ENCODE data around the gene CPLX4.

Gene CPLX4

GRCh38 chr18:59308938-59309260 is 9.6 kb downstream of the CPLX4 start:
- Histone ChIP-seq H3K4me1 (ENCODE audit: control insufficient read depth in 2 of 2, insufficient read depth in 2 of 2, low read length in 2 of 2) (peaks cover 0 to 3% of the 10 kb centered on the region in 2 donors), H3K36me3 (ENCODE audit: control insufficient read depth in 2 of 2, insufficient read depth in 2 of 2, low read length in 2 of 2) (no peaks in the 10 kb centered on the region), H3K27ac (ENCODE audit: low read depth in 2 of 2, low read length in 2 of 2) (no peak overlapping the region), H3K9ac (ENCODE audit: low read depth in 1 of 2, low read length in 2 of 2) (no peak overlapping the region), H3K4me3 (ENCODE audit: low read length in 2 of 2) (peak overlapping the region; percentile 35 to 40), H3K27me3 (ENCODE audit: control insufficient read depth in 2 of 2, insufficient read depth in 2 of 2, low read length in 2 of 2) (peaks cover 8 to 23% of the 10 kb centered on the region in 2 donors), H3K9me3 (ENCODE audit: control insufficient read depth in 2 of 2, low read length in 2 of 2) (no peaks in the 10 kb centered on the region)

GRCh38 chr18:59308248-59308937 is 10.1 kb downstream of the CPLX4 start:
- peak overlapping the region; percentile 35 to 40 for H3K4me3 ChIP-seq (ENCODE audit: low read length in 2 of 2)
- peaks cover 8 to 23% of the 10 kb centered on the region in 2 donors for H3K27me3 ChIP-seq (ENCODE audit: control insufficient read depth in 2 of 2, insufficient read depth in 2 of 2, low read length in 2 of 2)
- no peak overlapping the region for H3K27ac ChIP-seq (ENCODE audit: low read depth in 2 of 2, low read length in 2 of 2)
- H3K36me3 ChIP-seq (ENCODE audit: control insufficient read depth in 2 of 2, insufficient read depth in 2 of 2, low read length in 2 of 2): no peaks in the 10 kb centered on the region
- peaks cover 0 to 3% of the 10 kb centered on the region in 2 donors for H3K4me1 ChIP-seq (ENCODE audit: control insufficient read depth in 2 of 2, insufficient read depth in 2 of 2, low read length in 2 of 2)
- no peak overlapping the region for H3K9ac ChIP-seq (ENCODE audit: low read depth in 1 of 2, low read length in 2 of 2)
- H3K9me3 ChIP-seq (ENCODE audit: control insufficient read depth in 2 of 2, low read length in 2 of 2): no peaks in the 10 kb centered on the region

- Histone ChIP-seq H3K36me3 (ENCODE audit: control insufficient read depth in 2 of 2, insufficient read depth in 2 of 2, low read length in 2 of 2) (no peaks in the 10 kb centered on the region), H3K4me3 (ENCODE audit: low read length in 2 of 2) (no peak overlapping the region), H3K9me3 (ENCODE audit: control insufficient read depth in 2 of 2, low read length in 2 of 2) (no peaks in the 10 kb centered on the region), H3K4me1 (ENCODE audit: control insufficient read depth in 2 of 2, insufficient read depth in 2 of 2, low read length in 2 of 2) (peaks cover 0 to 3% of the 10 kb centered on the region in 2 donors), H3K27ac (ENCODE audit: low read depth in 2 of 2, low read length in 2 of 2) (no peak overlapping the region), H3K9ac (ENCODE audit: low read depth in 1 of 2, low read length in 2 of 2) (no peak overlapping the region), H3K27me3 (ENCODE audit: control insufficient read depth in 2 of 2, insufficient read depth in 2 of 2, low read length in 2 of 2) (peaks cover 8 to 20% of the 10 kb centered on the region in 2 donors)
Observed at GRCh38 chr18:59306640-59307039, 11.8 kb downstream of the CPLX4 start.

- H3K4me1 ChIP-seq (ENCODE audit: control insufficient read depth in 2 of 2, insufficient read depth in 2 of 2, low read length in 2 of 2): peaks cover 0 to 3% of the 10 kb centered on the region in 2 donors
- no peak overlapping the region for H3K27ac ChIP-seq (ENCODE audit: low read depth in 2 of 2, low read length in 2 of 2)
- no peaks in the 10 kb centered on the region for H3K9me3 ChIP-seq (ENCODE audit: control insufficient read depth in 2 of 2, low read length in 2 of 2)
- H3K4me3 ChIP-seq (ENCODE audit: low read length in 2 of 2): no peak overlapping the region
- H3K27me3 ChIP-seq (ENCODE audit: control insufficient read depth in 2 of 2, insufficient read depth in 2 of 2, low read length in 2 of 2): peaks cover 8 to 17% of the 10 kb centered on the region in 2 donors
- no peaks in the 10 kb centered on the region for H3K36me3 ChIP-seq (ENCODE audit: control insufficient read depth in 2 of 2, insufficient read depth in 2 of 2, low read length in 2 of 2)
- no peak overlapping the region for H3K9ac ChIP-seq (ENCODE audit: low read depth in 1 of 2, low read length in 2 of 2)
Observed at GRCh38 chr18:59305295-59305694, 13.2 kb downstream of the CPLX4 start.

GRCh38 chr18:59303656-59304195 is 14.7 kb downstream of the CPLX4 start:
- H3K4me3 ChIP-seq (ENCODE audit: low read length in 2 of 2): no peak overlapping the region
- peaks cover 0 to 2% of the 10 kb centered on the region in 2 donors for H3K4me1 ChIP-seq (ENCODE audit: control insufficient read depth in 2 of 2, insufficient read depth in 2 of 2, low read length in 2 of 2)
- H3K9me3 ChIP-seq (ENCODE audit: control insufficient read depth in 2 of 2, low read length in 2 of 2): no peaks in the 10 kb centered on the region
- no peaks in the 10 kb centered on the region for H3K36me3 ChIP-seq (ENCODE audit: control insufficient read depth in 2 of 2, insufficient read depth in 2 of 2, low read length in 2 of 2)
- peaks cover 5 to 7% of the 10 kb centered on the region in 2 donors for H3K27me3 ChIP-seq (ENCODE audit: control insufficient read depth in 2 of 2, insufficient read depth in 2 of 2, low read length in 2 of 2)
- H3K9ac ChIP-seq (ENCODE audit: low read depth in 1 of 2, low read length in 2 of 2): no peak overlapping the region
- no peak overlapping the region for H3K27ac ChIP-seq (ENCODE audit: low read depth in 2 of 2, low read length in 2 of 2)

- H3K4me1 ChIP-seq (ENCODE audit: control insufficient read depth in 2 of 2, insufficient read depth in 2 of 2, low read length in 2 of 2): no peaks in the 10 kb centered on the region
- H3K9me3 ChIP-seq (ENCODE audit: control insufficient read depth in 2 of 2, low read length in 2 of 2): no peaks in the 10 kb centered on the region
- peaks cover 5 to 7% of the 10 kb centered on the region in 2 donors for H3K27me3 ChIP-seq (ENCODE audit: control insufficient read depth in 2 of 2, insufficient read depth in 2 of 2, low read length in 2 of 2)
- no peak overlapping the region for H3K27ac ChIP-seq (ENCODE audit: low read depth in 2 of 2, low read length in 2 of 2)
- H3K4me3 ChIP-seq (ENCODE audit: low read length in 2 of 2): no peak overlapping the region
- no peak overlapping the region for H3K9ac ChIP-seq (ENCODE audit: low read depth in 1 of 2, low read length in 2 of 2)
- no peaks in the 10 kb centered on the region for H3K36me3 ChIP-seq (ENCODE audit: control insufficient read depth in 2 of 2, insufficient read depth in 2 of 2, low read length in 2 of 2)
Observed at GRCh38 chr18:59303006-59303405, 15.4 kb downstream of the CPLX4 start.

- Histone ChIP-seq H3K9ac (ENCODE audit: low read depth in 1 of 2, low read length in 2 of 2) (no peak overlapping the region), H3K4me1 (ENCODE audit: control insufficient read depth in 2 of 2, insufficient read depth in 2 of 2, low read length in 2 of 2) (no peaks in the 10 kb centered on the region), H3K27me3 (ENCODE audit: control insufficient read depth in 2 of 2, insufficient read depth in 2 of 2, low read length in 2 of 2) (peaks cover 2 to 5% of the 10 kb centered on the region in 2 donors), H3K4me3 (ENCODE audit: low read length in 2 of 2) (no peak overlapping the region), H3K27ac (ENCODE audit: low read depth in 2 of 2, low read length in 2 of 2) (no peak overlapping the region), H3K9me3 (ENCODE audit: control insufficient read depth in 2 of 2, low read length in 2 of 2) (no peaks in the 10 kb centered on the region), H3K36me3 (ENCODE audit: control insufficient read depth in 2 of 2, insufficient read depth in 2 of 2, low read length in 2 of 2) (no peaks in the 10 kb centered on the region)
Observed at GRCh38 chr18:59301929-59302328, 16.5 kb downstream of the CPLX4 start.

GRCh38 chr18:59300676-59301285 is 17.7 kb downstream of the CPLX4 start:
- Histone ChIP-seq H3K27me3 (ENCODE audit: control insufficient read depth in 2 of 2, insufficient read depth in 2 of 2, low read length in 2 of 2) (peaks cover 0 to 3% of the 10 kb centered on the region in 2 donors), H3K4me3 (ENCODE audit: low read length in 2 of 2) (no peak overlapping the region), H3K4me1 (ENCODE audit: control insufficient read depth in 2 of 2, insufficient read depth in 2 of 2, low read length in 2 of 2) (no peaks in the 10 kb centered on the region), H3K9me3 (ENCODE audit: control insufficient read depth in 2 of 2, low read length in 2 of 2) (no peaks in the 10 kb centered on the region), H3K36me3 (ENCODE audit: control insufficient read depth in 2 of 2, insufficient read depth in 2 of 2, low read length in 2 of 2) (no peaks in the 10 kb centered on the region), H3K27ac (ENCODE audit: low read depth in 2 of 2, low read length in 2 of 2) (no peak overlapping the region), H3K9ac (ENCODE audit: low read depth in 1 of 2, low read length in 2 of 2) (no peak overlapping the region)

- no peaks in the 10 kb centered on the region for H3K9me3 ChIP-seq (ENCODE audit: control insufficient read depth in 2 of 2, low read length in 2 of 2)
- H3K4me1 ChIP-seq (ENCODE audit: control insufficient read depth in 2 of 2, insufficient read depth in 2 of 2, low read length in 2 of 2): no peaks in the 10 kb centered on the region
- no peak overlapping the region for H3K9ac ChIP-seq (ENCODE audit: low read depth in 1 of 2, low read length in 2 of 2)
- no peaks in the 10 kb centered on the region for H3K27me3 ChIP-seq (ENCODE audit: control insufficient read depth in 2 of 2, insufficient read depth in 2 of 2, low read length in 2 of 2)
- H3K4me3 ChIP-seq (ENCODE audit: low read length in 2 of 2): no peak overlapping the region
- H3K36me3 ChIP-seq (ENCODE audit: control insufficient read depth in 2 of 2, insufficient read depth in 2 of 2, low read length in 2 of 2): no peaks in the 10 kb centered on the region
- H3K27ac ChIP-seq (ENCODE audit: low read depth in 2 of 2, low read length in 2 of 2): no peak overlapping the region
Observed at GRCh38 chr18:59298871-59299270, 19.6 kb downstream of the CPLX4 start.

GRCh38 chr18:59293317-59293716 is 25.1 kb downstream of the CPLX4 start:
- Histone ChIP-seq H3K9me3 (ENCODE audit: control insufficient read depth in 2 of 2, low read length in 2 of 2) (no peaks in the 10 kb centered on the region), H3K36me3 (ENCODE audit: control insufficient read depth in 2 of 2, insufficient read depth in 2 of 2, low read length in 2 of 2) (no peaks in the 10 kb centered on the region), H3K9ac (ENCODE audit: low read depth in 1 of 2, low read length in 2 of 2) (no peak overlapping the region), H3K27ac (ENCODE audit: low read depth in 2 of 2, low read length in 2 of 2) (no peak overlapping the region), H3K4me3 (ENCODE audit: low read length in 2 of 2) (no peak overlapping the region), H3K27me3 (ENCODE audit: control insufficient read depth in 2 of 2, insufficient read depth in 2 of 2, low read length in 2 of 2) (no peaks in the 10 kb centered on the region), H3K4me1 (ENCODE audit: control insufficient read depth in 2 of 2, insufficient read depth in 2 of 2, low read length in 2 of 2) (no peaks in the 10 kb centered on the region)

Measured in mucosa of rectum (tissue), 2 donors.